Measurements from ENCODE around the gene DUSP22.

Gene DUSP22

GRCh38 chr6:354631-355280 is 62.5 kb downstream of the DUSP22 start:
- DNase-seq, result no peak

GRCh38 chr6:355373-356208 is 63.3 kb downstream of the DUSP22 start:
- no peak for DNase-seq

- no peak for DNase-seq
These were observed 64.6 kb downstream of the DUSP22 start for GRCh38 chr6:356828-357251.

GRCh38 chr6:357261-357790 is 65.0 kb downstream of the DUSP22 start:
- DNase-seq, result no peak

GRCh38 chr6:357791-358341 is 65.6 kb downstream of the DUSP22 start:
- no peak for DNase-seq

GRCh38 chr6:358432-358831 is 66.1 kb downstream of the DUSP22 start:
- DNase-seq, result no peak

GRCh38 chr6:358847-359246 is 66.6 kb downstream of the DUSP22 start:
- no peak for DNase-seq

GRCh38 chr6:359261-360035 is 67.2 kb downstream of the DUSP22 start:
- no peak for DNase-seq

- DNase-seq, result no peak
These were observed 68.1 kb downstream of the DUSP22 start for GRCh38 chr6:360349-360748.

- no peak for DNase-seq
These were observed 68.6 kb downstream of the DUSP22 start for GRCh38 chr6:360764-361373.

- no peak for DNase-seq
These were observed 69.3 kb downstream of the DUSP22 start for GRCh38 chr6:361411-362132.

- no peak for DNase-seq
These were observed 70.1 kb downstream of the DUSP22 start for GRCh38 chr6:362231-362923.

- DNase-seq, result no peak
These were observed 70.6 kb downstream of the DUSP22 start for GRCh38 chr6:362924-363249.

- DNase-seq, result no peak
These were observed 71.0 kb downstream of the DUSP22 start for GRCh38 chr6:363291-363690.

GRCh38 chr6:363909-364308 is 71.6 kb downstream of the DUSP22 start:
- no peak for DNase-seq

- DNase-seq, result no peak
These were observed 72.6 kb downstream of the DUSP22 start for GRCh38 chr6:364609-365540.

GRCh38 chr6:365835-366234 is 73.5 kb downstream of the DUSP22 start:
- DNase-seq, result no peak

GRCh38 chr6:366389-367297 is 74.4 kb downstream of the DUSP22 start:
- DNase-seq, result no peak

- DNase-seq, result no peak
These were observed 75.1 kb downstream of the DUSP22 start for GRCh38 chr6:367298-367794.
